ENCODE measurements around the gene LIM2.

Gene LIM2

GRCh38 chr19:51356159-51356801 is 31.5 kb downstream of the LIM2 start:
- H3K4me3 Mint-ChIP-seq = no peak overlapping the region
- peaks cover 22% of the 10 kb centered on the region for H3K4me1 Mint-ChIP-seq
- H3K27me3 Mint-ChIP-seq (ENCODE audit: low read depth) = no peaks in the 10 kb centered on the region
- peaks cover 15% of the 10 kb centered on the region for H3K36me3 Mint-ChIP-seq (ENCODE audit: low read depth)
- TF ChIP-seq CTCF (IDR thresholded peaks at IDR 0.05; ENCODE audit: unreplicated experiment in 3 of 3) = no peak
- H3K27ac Mint-ChIP-seq = peak overlapping the region in 1 of 3 experiments; percentile 63
- no peaks in the 10 kb centered on the region for H3K9me3 Mint-ChIP-seq

GRCh38 chr19:51354742-51355148 is 33.0 kb downstream of the LIM2 start:
- Mint-ChIP-seq H3K27ac (peak overlapping the region; percentile 87 to 94 (median 88)), H3K27me3 (ENCODE audit: low read depth) (no peaks in the 10 kb centered on the region), H3K36me3 (ENCODE audit: low read depth) (peaks cover 16% of the 10 kb centered on the region), H3K4me3 (peak overlapping the region; percentile 7 to 58 (median 50)), H3K4me1 (peaks cover 22% of the 10 kb centered on the region), H3K9me3 (no peaks in the 10 kb centered on the region)
- TF ChIP-seq CTCF (IDR thresholded peaks at IDR 0.05; ENCODE audit: unreplicated experiment in 3 of 3) = no peak

GRCh38 chr19:51354103-51354741 is 33.6 kb downstream of the LIM2 start:
- Mint-ChIP-seq H3K36me3 (ENCODE audit: low read depth) (peaks cover 16% of the 10 kb centered on the region), H3K4me3 (peak overlapping the region; percentile 50 to 58 (median 54)), H3K27ac (peak overlapping the region; percentile 87 to 94 (median 88)), H3K9me3 (no peaks in the 10 kb centered on the region), H3K4me1 (peaks cover 18% of the 10 kb centered on the region), H3K27me3 (ENCODE audit: low read depth) (no peaks in the 10 kb centered on the region)
- TF ChIP-seq CTCF (IDR thresholded peaks at IDR 0.05; ENCODE audit: unreplicated experiment in 3 of 3) = no peak

GRCh38 chr19:51352783-51353360 is 34.9 kb downstream of the LIM2 start:
- H3K4me3 Mint-ChIP-seq = no peak overlapping the region
- H3K4me1 Mint-ChIP-seq = peaks cover 15% of the 10 kb centered on the region
- peaks cover 16% of the 10 kb centered on the region for H3K36me3 Mint-ChIP-seq (ENCODE audit: low read depth)
- no peak for TF ChIP-seq CTCF (IDR thresholded peaks at IDR 0.05; ENCODE audit: unreplicated experiment in 3 of 3)
- H3K27me3 Mint-ChIP-seq (ENCODE audit: low read depth) = no peaks in the 10 kb centered on the region
- H3K27ac Mint-ChIP-seq = no peak overlapping the region
- no peaks in the 10 kb centered on the region for H3K9me3 Mint-ChIP-seq

GRCh38 chr19:51351266-51351990 is 36.3 kb downstream of the LIM2 start:
- Mint-ChIP-seq H3K4me1 (peaks cover 15% of the 10 kb centered on the region), H3K9me3 (no peaks in the 10 kb centered on the region), H3K27me3 (ENCODE audit: low read depth) (no peaks in the 10 kb centered on the region), H3K4me3 (no peak overlapping the region), H3K36me3 (ENCODE audit: low read depth) (peaks cover 24% of the 10 kb centered on the region), H3K27ac (no peak overlapping the region)
- no peak for TF ChIP-seq CTCF (IDR thresholded peaks at IDR 0.05; ENCODE audit: unreplicated experiment in 3 of 3)

All from nephron (organoid).